Cardiac muscle cell (in vitro differentiated cells and primary cell): ENCODE data around the gene CD3G. TPM values are rescaled to one million over a fixed set of nuclear protein-coding genes. Genes with fewer than 3 reads are reported as not detected.

Experiments
- DNase-seq, 2 donors: peaks; one replicate each; pipeline versions ENCODE4 v3.0.0 to v3.0.0-alpha.2; 2010 to 2017; ENCODE audit warnings: low read depth in 1 of 2, low spot score in 1 of 2
- H3K27ac ChIP-seq: fragments of 200-600 bp; sonication (generic); 2 replicates; pipeline ENCODE4 v1.5.1; 2016
- H3K27me3 ChIP-seq: fragments of 200-600 bp; sonication (generic); 2 replicates; pipeline ENCODE4 v1.6.0; 2016; ENCODE audit warnings: control low read depth
- H3K36me3 ChIP-seq: fragments of 200-600 bp; sonication (generic); 2 replicates; pipeline ENCODE4 v1.5.1; 2016; ENCODE audit warnings: control low read depth
- H3K4me1 ChIP-seq: fragments of 200-600 bp; sonication (generic); 2 replicates; pipeline ENCODE4 v1.8.1; 2017; ENCODE audit warnings: low read depth, mild to moderate bottlenecking, mixed run types
- H3K4me3 ChIP-seq: fragments of 200-600 bp; sonication (generic); 2 replicates; pipeline ENCODE4 v1.5.1; 2016; ENCODE audit warnings: mild to moderate bottlenecking
- H3K9me3 ChIP-seq: fragments of 200-600 bp; sonication (generic); 2 replicates; pipeline ENCODE4 v1.5.1; 2017; ENCODE audit warnings: low read depth, mild to moderate bottlenecking, control low read depth
- polyA plus RNA-seq: library from polyadenylated mRNA; unstranded; fragments of >200 nt; fragmentation: Nextera tagmentation; extraction: Ambion mirVana; gene quantifications from 2 replicates; pipeline ENCODE4 v1.2.1, GENCODE V29; 2016
- total RNA-seq: library from RNA; depleted of rRNA; stranded (reverse); fragments of >200 nt; gene quantifications from 2 replicates; pipeline ENCODE4 v1.2.3, GENCODE V29; 2016
- TF ChIP-seq, protein P1 (sequence below): IDR thresholded peaks from 2 replicates; pipeline ENCODE4 v1.5.1; 2012; ENCODE audit warnings: low read depth, mild to moderate bottlenecking, low read length

CD3G gene
- total and polyA plus RNA-seq, 2 experiments from 2014 or later, result not detected

DNA sequence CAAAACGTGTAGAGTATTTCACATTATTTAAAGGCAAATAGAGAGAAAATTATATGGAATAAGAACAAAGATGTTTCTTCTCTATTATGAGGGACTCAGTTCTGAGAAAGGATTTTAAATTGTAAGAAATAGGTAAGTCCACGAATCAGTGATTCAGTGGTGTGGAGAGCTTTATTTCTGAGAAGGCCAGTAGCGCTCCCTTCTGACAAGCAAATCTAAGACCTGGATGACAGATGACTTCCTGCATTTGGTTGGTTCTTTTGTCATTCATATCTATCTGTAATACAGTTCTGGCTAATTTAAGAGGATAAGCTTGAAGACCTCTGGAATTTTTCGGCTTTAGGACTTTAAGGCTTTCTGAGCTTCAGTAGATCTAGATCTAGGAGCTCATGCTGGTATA is 32.6 kb upstream of the CD3G start:
- peaks cover 3% of the 10 kb centered on the region for H3K27me3 ChIP-seq
- TF ChIP-seq, protein P1, sequence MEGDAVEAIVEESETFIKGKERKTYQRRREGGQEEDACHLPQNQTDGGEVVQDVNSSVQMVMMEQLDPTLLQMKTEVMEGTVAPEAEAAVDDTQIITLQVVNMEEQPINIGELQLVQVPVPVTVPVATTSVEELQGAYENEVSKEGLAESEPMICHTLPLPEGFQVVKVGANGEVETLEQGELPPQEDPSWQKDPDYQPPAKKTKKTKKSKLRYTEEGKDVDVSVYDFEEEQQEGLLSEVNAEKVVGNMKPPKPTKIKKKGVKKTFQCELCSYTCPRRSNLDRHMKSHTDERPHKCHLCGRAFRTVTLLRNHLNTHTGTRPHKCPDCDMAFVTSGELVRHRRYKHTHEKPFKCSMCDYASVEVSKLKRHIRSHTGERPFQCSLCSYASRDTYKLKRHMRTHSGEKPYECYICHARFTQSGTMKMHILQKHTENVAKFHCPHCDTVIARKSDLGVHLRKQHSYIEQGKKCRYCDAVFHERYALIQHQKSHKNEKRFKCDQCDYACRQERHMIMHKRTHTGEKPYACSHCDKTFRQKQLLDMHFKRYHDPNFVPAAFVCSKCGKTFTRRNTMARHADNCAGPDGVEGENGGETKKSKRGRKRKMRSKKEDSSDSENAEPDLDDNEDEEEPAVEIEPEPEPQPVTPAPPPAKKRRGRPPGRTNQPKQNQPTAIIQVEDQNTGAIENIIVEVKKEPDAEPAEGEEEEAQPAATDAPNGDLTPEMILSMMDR, result no peak
- no peak for DNase-seq

DNA sequence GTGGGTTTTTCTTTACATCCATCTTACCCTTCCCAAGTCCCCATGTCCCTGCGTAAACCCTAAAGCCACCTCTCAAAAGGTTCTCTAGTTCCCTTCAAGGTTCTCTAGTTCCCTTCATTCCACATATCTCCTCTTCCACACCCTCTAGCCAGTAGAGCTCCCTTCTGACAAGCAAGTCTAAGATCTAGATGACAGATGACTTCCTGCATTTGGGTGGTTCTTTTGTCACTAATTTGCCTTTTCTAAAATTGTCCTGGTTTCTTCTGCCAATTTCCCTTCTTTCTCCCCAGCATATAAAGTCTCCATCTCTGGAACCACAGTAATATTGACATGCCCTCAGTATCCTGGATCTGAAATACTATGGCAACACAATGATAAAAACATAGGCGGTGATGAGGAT is 31.8 kb upstream of the CD3G start:
- peaks cover 3% of the 10 kb centered on the region for H3K27me3 ChIP-seq
- H3K36me3 ChIP-seq, result no peaks in the 10 kb centered on the region
- H3K4me3 ChIP-seq, result no peak overlapping the region
- no peak for DNase-seq
- no peaks in the 10 kb centered on the region for H3K4me1 ChIP-seq
- TF ChIP-seq, protein P1, result no peak
- H3K27ac ChIP-seq, result no peak overlapping the region
- no peaks in the 10 kb centered on the region for H3K9me3 ChIP-seq

More for the DNA sequence above, 32.6 kb upstream of the CD3G start:
- Histone ChIP-seq H3K9me3 (no peaks in the 10 kb centered on the region), H3K4me3 (no peak overlapping the region), H3K27ac (no peak overlapping the region), H3K36me3 (no peaks in the 10 kb centered on the region), H3K4me1 (no peaks in the 10 kb centered on the region)

DNA sequence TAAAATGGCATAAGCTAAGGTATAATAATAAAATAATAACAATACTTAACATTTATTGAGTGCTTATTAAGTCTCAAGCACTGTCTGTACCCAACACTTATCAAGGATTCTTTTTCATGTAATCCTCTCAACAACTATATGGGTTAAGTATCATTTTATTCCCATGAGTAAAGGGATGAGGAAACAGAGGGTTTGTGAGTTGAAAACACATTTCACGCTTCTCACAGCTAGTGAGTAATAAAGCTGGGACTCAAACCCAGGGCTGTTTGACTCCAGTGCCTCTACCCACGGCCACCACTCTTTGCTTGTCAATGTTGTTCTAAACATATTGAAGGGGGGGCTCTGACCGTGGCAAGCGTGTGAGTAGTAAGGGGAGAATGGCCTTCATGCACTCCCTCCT is 30.9 kb upstream of the CD3G start:
- TF ChIP-seq, protein P1, result no peak
- DNase-seq, result peak in 1 of 2 donors; percentile 7

DNA sequence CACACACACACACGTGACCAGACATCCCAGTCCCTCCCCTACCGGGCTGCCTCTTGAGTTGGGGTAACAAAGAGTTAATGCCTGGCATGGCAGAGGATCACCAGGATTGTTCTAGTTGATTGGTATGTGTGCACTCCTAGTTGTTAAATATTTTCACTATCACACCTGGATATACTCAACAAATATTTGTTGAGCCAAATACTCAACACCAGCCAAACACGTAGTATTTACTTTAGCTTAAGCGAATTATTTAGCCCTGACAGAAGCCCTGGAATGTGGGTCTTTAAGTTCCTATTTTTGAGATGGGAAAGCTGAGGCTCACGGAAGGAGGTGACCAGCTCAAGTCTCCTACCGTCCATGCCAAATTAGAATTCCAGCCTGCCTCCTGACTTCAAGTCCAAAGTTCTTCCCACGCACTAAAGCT is 29.1 kb upstream of the CD3G start:
- Histone ChIP-seq H3K4me1 (no peaks in the 10 kb centered on the region), H3K9me3 (no peaks in the 10 kb centered on the region), H3K4me3 (no peak overlapping the region), H3K27me3 (peaks cover 3% of the 10 kb centered on the region), H3K27ac (no peak overlapping the region), H3K36me3 (no peaks in the 10 kb centered on the region)
- TF ChIP-seq, protein P1, result no peak
- DNase-seq, result no peak

More for the DNA sequence above, 30.9 kb upstream of the CD3G start:
- no peaks in the 10 kb centered on the region for H3K36me3 ChIP-seq
- H3K27ac ChIP-seq, result no peak overlapping the region
- H3K27me3 ChIP-seq, result peaks cover 3% of the 10 kb centered on the region
- no peaks in the 10 kb centered on the region for H3K9me3 ChIP-seq
- H3K4me1 ChIP-seq, result no peaks in the 10 kb centered on the region
- H3K4me3 ChIP-seq, result no peak overlapping the region

DNA sequence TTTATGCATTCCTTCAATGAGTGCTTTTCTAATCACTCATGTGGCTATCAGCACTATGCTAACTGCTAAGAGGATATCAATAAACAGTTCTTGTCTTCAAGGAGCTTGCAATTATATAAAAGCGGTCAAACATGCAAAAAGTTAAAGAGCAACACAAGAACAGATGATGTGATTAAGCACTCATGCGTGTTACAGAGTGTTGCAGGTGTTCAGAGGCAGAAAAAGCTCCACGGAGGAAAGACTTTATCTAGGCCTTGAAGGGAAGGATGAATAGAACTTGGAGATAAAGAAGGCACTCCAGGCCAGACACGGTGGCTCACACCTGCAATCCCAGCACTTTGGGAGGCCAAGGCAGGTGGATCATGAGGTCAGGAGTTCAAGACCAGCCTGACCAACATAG is 26.0 kb upstream of the CD3G start:
- TF ChIP-seq, protein P1, result no peak
- no peaks in the 10 kb centered on the region for H3K9me3 ChIP-seq
- no peak overlapping the region for H3K4me3 ChIP-seq
- no peaks in the 10 kb centered on the region for H3K36me3 ChIP-seq
- no peaks in the 10 kb centered on the region for H3K4me1 ChIP-seq
- no peaks in the 10 kb centered on the region for H3K27me3 ChIP-seq
- no peak for DNase-seq
- H3K27ac ChIP-seq, result no peak overlapping the region
